ENCODE results near the gene ZNF518A.

- TF ChIP-seq CTCF (IDR thresholded peaks at IDR 0.05) (no peak), POLR2A (IDR thresholded peaks at IDR 0.05) (no peak)
Observed at GRCh38 chr10:96188421-96188820, 58.3 kb downstream of the ZNF518A start.
